Endodermal cell (in vitro differentiated cells): Measurements from ENCODE around the gene ZDHHC14. TPM values are rescaled to one million over a fixed set of nuclear protein-coding genes. Genes with fewer than 3 reads are reported as not detected.

Experiments used
- DNase-seq: peaks from one replicate; pipeline ENCODE4 v3.0.0-alpha.2; 2017
- H3K27ac ChIP-seq: 2 replicates; pipeline ENCODE4 v1.5.1; 2013; ENCODE audit warnings: mild to moderate bottlenecking, low read depth, low read length, moderate library complexity
- H3K27me3 ChIP-seq: 2 replicates; pipeline ENCODE4 v1.6.1; 2013; ENCODE audit warnings: mild to moderate bottlenecking, low read length, moderate library complexity; ENCODE audit not compliant: insufficient read depth, control insufficient read depth, poor library complexity, severe bottlenecking
- H3K36me3 ChIP-seq: 2 replicates; pipeline ENCODE4 v1.7.0; 2013; ENCODE audit warnings: mild to moderate bottlenecking, low read length, moderate library complexity; ENCODE audit not compliant: control insufficient read depth, insufficient read depth
- H3K4me1 ChIP-seq: one replicate; pipeline ENCODE4 v1.7.0; 2013; ENCODE audit warnings: low read length; ENCODE audit not compliant: control insufficient read depth, insufficient read depth
- H3K4me3 ChIP-seq: 2 replicates; pipeline ENCODE4 v1.5.1; 2013; ENCODE audit warnings: mild to moderate bottlenecking, low read length, moderate library complexity
- H3K9ac ChIP-seq: 2 replicates; pipeline ENCODE4 v1.6.1; 2013; ENCODE audit warnings: mild to moderate bottlenecking, low read length, moderate library complexity; ENCODE audit not compliant: poor library complexity, severe bottlenecking; ENCODE audit errors: extremely low read depth
- H3K9me3 ChIP-seq: 2 replicates; pipeline ENCODE4 v1.6.1; 2013; ENCODE audit warnings: mild to moderate bottlenecking, low read length, moderate library complexity; ENCODE audit not compliant: control insufficient read depth
- H3K27ac Mint-ChIP-seq: 2 replicates; pipeline ENCODE4 v1.8.0; 2020; ENCODE audit warnings: mixed read lengths
- H3K27me3 Mint-ChIP-seq: 2 replicates; pipeline ENCODE4 v1.8.0; 2021; ENCODE audit warnings: mild to moderate bottlenecking, mixed read lengths; ENCODE audit not compliant: insufficient read depth
- H3K36me3 Mint-ChIP-seq: 2 replicates; pipeline ENCODE4 v1.8.0; 2020; ENCODE audit warnings: low read depth, mixed read lengths
- H3K4me1 Mint-ChIP-seq: 2 replicates; pipeline ENCODE4 v1.8.0; 2020; ENCODE audit warnings: mixed read lengths
- H3K4me3 Mint-ChIP-seq: 2 replicates; pipeline ENCODE4 v1.8.0; 2020; ENCODE audit warnings: mild to moderate bottlenecking, moderate library complexity, mixed read lengths
- H3K9me3 Mint-ChIP-seq: 2 replicates; pipeline ENCODE4 v1.8.0; 2020; ENCODE audit warnings: mild to moderate bottlenecking, mixed read lengths
- CTCF ChIP-seq: fragments of 200-600 bp; sonication (generic); conservative IDR thresholded peaks from 2 replicates; pipeline ENCODE4 v1.5.0; 2021; ENCODE audit warnings: antibody characterized with exemption, mild to moderate bottlenecking
- WGBS, 2 experiments: methylation state at CpG; one replicate each; pipeline versions ENCODE4 v1.1.5 to v1.1.7; 2013; ENCODE audit warnings: missing lambda C conversion rate in 2 of 2, mixed read lengths in 1 of 2; ENCODE audit not compliant: insufficient coverage in 1 of 2, insufficient read length in 1 of 2; 5-methylcytosine and 5-hydroxymethylcytosine counted together
- total RNA-seq, 2 donors: library from RNA; stranded (reverse); fragmentation: NEBNext Ultra II Directional in 1 of 2; extraction: Animal tissue kit (Norgen Biotek cat#: 25700) in 1 of 2; gene quantifications; 2 replicates in 1 of 2; 3 replicates in 1 of 2; pipeline ENCODE4 v1.2.1, GENCODE V29; 2021

ZDHHC14 gene
- total RNA-seq, 2 donors from 2014 or later: 2.3 to 4.5 TPM

- no peak overlapping the region for H3K27ac Mint-ChIP-seq
- H3K9ac ChIP-seq: no peak overlapping the region
- no peak for TF ChIP-seq CTCF
- H3K4me3 ChIP-seq: no peak overlapping the region
- no peaks in the 10 kb centered on the region for H3K27me3 ChIP-seq
- no peaks in the 10 kb centered on the region for H3K36me3 ChIP-seq
- peaks cover 7% of the 10 kb centered on the region for H3K4me1 ChIP-seq
- no peaks in the 10 kb centered on the region for H3K27me3 Mint-ChIP-seq
- no peaks in the 10 kb centered on the region for H3K9me3 ChIP-seq
- 84 to 100% methylated on average over 2 to 3 of the region's 3 CpGs for WGBS, 2 experiments
- H3K9me3 Mint-ChIP-seq: no peaks in the 10 kb centered on the region
- H3K4me1 Mint-ChIP-seq: peaks cover 28% of the 10 kb centered on the region
- H3K4me3 Mint-ChIP-seq: no peak overlapping the region
- DNase-seq: no peak
- H3K36me3 Mint-ChIP-seq: no peaks in the 10 kb centered on the region
- H3K27ac ChIP-seq: no peak overlapping the region
Observed at GRCh38 chr6:157666729-157667128, 285.7 kb downstream of the ZDHHC14 start.

GRCh38 chr6:157667211-157668008 lies 286.4 kb downstream of the ZDHHC14 start:
- Mint-ChIP-seq H3K36me3 (no peaks in the 10 kb centered on the region), H3K27me3 (no peaks in the 10 kb centered on the region), H3K9me3 (no peaks in the 10 kb centered on the region), H3K27ac (no peak overlapping the region), H3K4me3 (no peak overlapping the region), H3K4me1 (peaks cover 28% of the 10 kb centered on the region)
- Histone ChIP-seq H3K27me3 (no peaks in the 10 kb centered on the region), H3K36me3 (no peaks in the 10 kb centered on the region), H3K9me3 (no peaks in the 10 kb centered on the region), H3K4me3 (no peak overlapping the region), H3K27ac (no peak overlapping the region), H3K9ac (no peak overlapping the region), H3K4me1 (peaks cover 7% of the 10 kb centered on the region)
- peak; percentile 95 for TF ChIP-seq CTCF
- DNase-seq: peak; percentile 87
- WGBS, 2 experiments: 59 to 65% methylated on average over 11 of the region's 11 CpGs

GRCh38 chr6:157668009-157668401 lies 287.0 kb downstream of the ZDHHC14 start:
- Histone ChIP-seq H3K9ac (no peak overlapping the region), H3K27ac (no peak overlapping the region), H3K27me3 (no peaks in the 10 kb centered on the region), H3K9me3 (no peaks in the 10 kb centered on the region), H3K4me3 (no peak overlapping the region), H3K4me1 (peaks cover 7% of the 10 kb centered on the region), H3K36me3 (no peaks in the 10 kb centered on the region)
- no peaks in the 10 kb centered on the region for H3K27me3 Mint-ChIP-seq
- no peak overlapping the region for H3K27ac Mint-ChIP-seq
- no peak for DNase-seq
- H3K4me1 Mint-ChIP-seq: peaks cover 28% of the 10 kb centered on the region
- TF ChIP-seq CTCF: no peak
- H3K9me3 Mint-ChIP-seq: no peaks in the 10 kb centered on the region
- 67 to 100% methylated on average over 1 to 3 of the region's 3 CpGs for WGBS, 2 experiments
- no peaks in the 10 kb centered on the region for H3K36me3 Mint-ChIP-seq
- H3K4me3 Mint-ChIP-seq: no peak overlapping the region
